Putamen (tissue), 1 donor: ENCODE results near the gene SMYD3.
"Not testable (repeated sequence)": the region's sequence is repeated elsewhere in the genome, so short reads cannot be mapped to it uniquely, and the experiment has no call there.

ENCODE experiments used
- DNase-seq: peaks from one replicate; pipeline ENCODE4 v3.0.0-alpha.2; 2016; ENCODE audit warnings: low spot score

SMYD3 gene

DNA sequence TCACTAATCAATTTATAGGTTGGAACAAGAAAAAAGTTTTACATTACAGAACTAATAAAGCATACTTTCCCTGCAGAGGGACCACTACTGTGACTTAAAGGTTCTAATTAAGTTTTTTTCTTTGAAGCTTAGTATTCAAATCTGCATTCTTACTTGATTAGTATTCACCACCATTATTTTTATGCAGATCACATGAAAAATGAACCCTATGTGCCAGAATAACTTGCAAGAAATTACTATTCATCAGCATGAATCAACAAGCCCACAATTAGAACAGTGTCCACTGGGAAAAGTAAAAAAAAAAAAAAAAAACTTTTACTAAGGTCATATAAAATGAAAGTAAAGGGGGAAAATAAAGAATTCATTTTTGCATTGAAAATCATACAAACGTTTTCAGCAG is 90.8 kb downstream of the SMYD3 start:
- DNase-seq: no peak

GRCh38 chr1:246415028-246415427 is 92.1 kb downstream of the SMYD3 start:
- DNase-seq: no peak

DNA sequence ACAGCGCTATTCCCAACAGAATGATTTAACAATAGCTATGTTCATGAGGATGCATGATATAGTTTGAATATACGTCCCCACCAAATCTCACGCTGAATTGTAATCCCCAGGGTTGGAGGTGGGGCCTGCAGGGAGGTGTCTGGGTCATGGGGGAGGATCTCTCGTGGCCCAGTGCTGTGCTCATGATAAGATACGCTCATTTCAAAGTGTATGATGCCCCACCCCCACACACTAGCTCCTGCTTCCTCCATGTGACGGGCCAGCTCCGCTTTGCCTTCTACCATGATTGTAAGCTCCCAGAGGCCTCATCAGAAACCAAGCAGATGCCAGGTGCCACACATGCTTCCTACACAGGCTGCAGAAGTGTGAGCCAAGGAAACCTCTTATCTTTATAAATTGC is 93.6 kb downstream of the SMYD3 start:
- no peak for DNase-seq

DNA sequence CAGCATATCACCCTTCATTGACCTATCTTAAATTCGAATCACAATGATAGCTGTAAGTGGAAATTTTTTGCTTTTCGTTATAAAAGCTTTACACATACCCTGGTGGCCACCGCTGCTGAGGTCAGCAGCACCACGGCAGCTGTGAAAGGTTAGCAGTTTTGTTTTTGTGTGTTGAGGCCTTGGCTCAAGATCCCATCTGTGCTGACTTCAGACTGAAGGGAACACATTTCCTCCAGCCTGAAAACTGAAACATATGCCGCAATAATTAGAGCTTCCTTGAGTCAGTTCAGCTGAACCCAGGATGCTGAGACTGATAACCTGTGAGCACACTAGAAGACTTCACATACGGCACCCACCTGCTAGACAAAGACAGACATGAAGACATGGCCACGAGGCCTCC is 103.0 kb downstream of the SMYD3 start:
- no peak for DNase-seq

DNA sequence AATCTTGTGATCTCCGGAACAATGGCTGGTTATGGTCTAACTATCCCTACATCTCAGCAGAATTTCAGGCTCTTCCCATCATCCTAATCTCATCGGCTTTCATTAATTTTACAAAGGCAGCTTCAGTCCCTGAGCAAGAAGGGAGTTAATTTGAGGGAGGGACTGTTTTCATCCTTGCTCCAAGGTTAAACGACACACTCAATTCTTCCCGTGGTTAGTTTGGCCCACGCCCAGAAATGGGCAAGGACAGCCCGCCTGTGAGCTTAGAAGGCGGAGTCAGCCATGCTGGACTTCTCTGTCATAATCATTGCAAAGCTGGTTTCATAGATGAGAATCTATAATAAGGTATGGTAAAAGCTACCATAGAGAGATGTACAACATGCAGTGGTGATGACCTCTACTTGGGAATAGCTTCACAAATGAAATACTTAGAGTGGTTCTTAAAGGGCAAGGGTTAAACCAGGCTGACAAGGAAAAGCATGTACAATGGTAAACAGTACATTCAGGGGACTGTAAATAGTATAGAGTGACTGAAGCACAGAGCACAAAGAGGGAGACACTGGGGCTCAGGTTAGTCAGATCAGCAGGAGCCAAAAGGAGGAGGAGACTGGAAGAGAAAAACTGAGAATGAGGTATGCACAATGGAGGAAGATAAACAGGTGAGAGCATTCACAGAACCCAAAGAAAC is 108.8 kb downstream of the SMYD3 start:
- DNase-seq: no peak

- no peak for DNase-seq
These were observed 110.0 kb downstream of the SMYD3 start for GRCh38 chr1:246397046-246397445.

- DNase-seq: no peak
These were observed 110.8 kb downstream of the SMYD3 start for GRCh38 chr1:246396322-246396721.

- no peak for DNase-seq
These were observed 113.0 kb downstream of the SMYD3 start for GRCh38 chr1:246394121-246394520.

DNA sequence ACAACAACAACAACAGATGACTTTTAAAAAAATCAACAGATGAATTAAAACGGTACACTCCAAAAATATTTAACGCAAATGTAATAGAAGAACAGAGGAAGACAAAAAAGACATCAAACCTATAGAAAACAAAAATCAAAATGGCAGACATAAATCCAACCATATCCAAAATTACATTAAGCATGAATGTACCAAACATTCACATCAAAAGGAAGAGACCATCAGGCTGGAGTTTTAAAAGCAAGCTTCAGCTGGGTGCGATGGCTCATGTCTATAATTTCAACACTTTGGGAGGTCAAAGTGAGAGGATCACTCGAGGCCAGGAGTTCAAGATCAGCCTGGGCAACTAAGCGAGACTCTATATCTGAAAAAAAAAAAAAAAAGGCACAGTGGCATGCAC is 116.2 kb downstream of the SMYD3 start:
- no peak for DNase-seq

DNA sequence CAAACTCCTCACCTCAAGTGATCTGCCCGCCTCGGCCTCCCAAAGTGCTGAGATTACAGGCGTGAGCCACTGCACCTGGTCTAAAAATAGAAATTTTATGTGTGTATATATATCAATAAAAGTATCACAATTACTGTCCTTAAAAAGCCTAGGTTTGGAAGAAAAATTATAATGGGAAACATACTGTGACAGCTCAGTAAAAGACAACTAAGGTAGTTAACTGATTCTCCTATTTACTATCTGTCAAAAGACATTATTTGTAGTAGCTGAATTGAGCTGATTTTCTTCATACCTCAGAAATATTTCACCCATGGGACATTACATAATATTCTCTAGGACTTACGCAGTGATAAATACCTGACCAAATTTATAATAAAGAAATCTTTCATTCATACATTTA is 122.5 kb downstream of the SMYD3 start:
- no peak for DNase-seq

GRCh38 chr1:246383791-246384190 is 123.3 kb downstream of the SMYD3 start:
- no peak for DNase-seq

- no peak for DNase-seq
These were observed 123.9 kb downstream of the SMYD3 start for GRCh38 chr1:246383239-246383589.

DNA sequence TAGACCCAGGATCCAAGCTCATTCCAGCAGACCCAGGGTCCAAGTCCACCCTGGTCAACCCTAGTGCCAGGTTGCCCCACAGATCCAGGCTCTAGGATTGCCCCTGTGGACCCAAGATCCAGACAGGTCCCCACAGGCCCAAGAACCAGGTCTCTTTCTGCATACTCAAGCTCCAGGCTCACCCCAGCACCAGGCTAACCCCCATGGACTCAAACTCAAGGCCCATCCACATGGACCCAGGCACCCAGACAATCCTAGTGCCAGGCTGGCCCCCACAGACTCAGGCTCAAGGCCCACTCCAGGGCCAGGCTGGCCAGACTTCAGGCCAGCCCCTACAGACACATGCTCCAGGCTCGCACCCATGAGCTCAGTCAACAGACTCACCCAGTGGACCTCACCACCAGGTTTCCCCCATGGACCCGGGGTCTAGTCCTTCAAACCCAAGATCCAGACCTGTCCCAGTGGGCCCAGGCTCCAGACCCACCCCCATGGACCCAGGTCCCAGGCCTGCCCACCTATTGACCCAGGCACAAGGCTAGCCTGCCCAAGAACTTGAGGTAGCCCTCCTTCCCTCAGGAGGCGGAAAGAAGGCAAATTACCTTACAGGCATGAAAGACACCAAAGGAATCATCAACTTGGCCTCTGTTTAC is 124.4 kb downstream of the SMYD3 start:
- DNase-seq: no peak

DNA sequence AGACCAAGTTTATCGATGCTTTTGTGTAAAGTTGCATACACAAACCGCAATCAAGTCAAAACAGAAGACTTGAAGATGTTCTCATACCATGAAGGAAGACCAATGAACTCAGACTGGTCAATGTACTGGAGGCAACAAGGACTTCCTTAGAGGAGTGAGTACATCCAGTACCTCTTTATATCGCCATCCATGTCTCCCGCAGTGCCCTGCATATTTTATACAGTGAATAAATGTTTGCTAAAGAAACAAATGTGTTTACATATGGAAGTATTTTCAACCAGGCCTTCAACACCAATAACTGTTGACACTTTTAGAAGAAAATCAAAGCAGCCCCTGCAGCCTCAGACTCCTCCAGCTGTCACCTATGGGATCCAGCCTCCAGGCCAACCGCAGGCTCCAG is 125.6 kb downstream of the SMYD3 start:
- no peak for DNase-seq

DNA sequence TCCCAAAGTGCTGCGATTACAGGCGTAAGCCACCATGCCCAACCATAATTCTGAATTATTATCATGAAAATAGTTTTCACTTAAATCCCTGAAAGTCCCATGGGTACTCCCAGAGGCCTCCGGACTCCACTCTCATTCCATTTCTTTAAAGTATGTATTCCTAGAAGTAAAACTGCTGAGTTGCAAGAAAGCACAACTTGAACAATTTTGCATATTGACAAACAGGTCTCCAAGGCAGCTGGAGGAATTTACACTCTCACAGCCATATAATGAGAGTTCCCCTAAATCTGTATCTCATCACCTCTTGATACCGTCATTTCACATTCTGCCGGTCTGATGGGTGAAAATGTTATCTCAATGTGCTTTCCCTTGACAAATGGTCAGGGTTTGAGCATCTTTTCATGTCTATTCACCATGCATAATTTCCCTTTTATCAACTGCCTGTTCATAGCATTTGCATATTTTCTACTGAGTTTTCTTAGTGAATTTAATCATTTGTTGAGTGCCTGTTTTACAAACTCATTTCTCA is 129.4 kb downstream of the SMYD3 start:
- no peak for DNase-seq

- no peak for DNase-seq
These were observed 133.1 kb downstream of the SMYD3 start for GRCh38 chr1:246373828-246374569.

DNA sequence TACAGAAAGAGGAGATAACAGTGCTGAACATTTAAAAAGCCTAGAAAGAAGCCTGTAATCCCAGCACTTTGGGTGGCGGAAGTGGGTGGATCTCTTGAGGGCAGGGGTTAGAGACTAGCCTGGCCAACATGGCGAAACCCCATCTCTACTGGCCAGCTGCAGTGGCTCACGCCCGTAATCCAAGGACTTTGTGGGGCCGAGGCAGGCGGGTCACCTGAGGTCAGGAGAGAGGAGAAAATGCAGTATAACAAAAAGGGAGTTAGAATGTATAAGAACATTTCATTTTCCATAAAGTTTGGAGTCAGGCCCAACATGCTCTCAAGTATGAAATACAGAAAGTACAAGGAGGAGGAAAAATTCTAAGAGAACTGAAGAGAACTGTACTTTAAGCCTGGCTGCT is 134.5 kb downstream of the SMYD3 start:
- DNase-seq: no peak

DNA sequence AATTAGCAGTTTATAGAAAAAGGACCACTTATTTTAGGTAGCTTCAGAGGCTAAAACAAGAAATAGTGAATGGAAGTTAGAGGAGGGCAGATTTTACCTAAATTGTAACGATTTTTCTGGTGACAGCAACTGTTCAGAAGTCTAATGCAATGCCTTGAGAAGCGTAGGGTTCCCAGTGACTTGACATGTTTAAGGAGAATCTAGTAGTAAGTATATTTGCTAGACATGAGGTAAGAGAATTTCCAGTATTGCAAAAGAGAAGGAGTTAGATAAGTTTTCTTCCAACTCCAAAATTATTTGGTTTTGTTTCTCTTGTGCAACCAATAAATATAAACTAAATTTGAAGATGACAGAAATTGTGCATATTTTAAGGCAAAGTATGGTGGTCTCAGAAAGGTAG is 140.0 kb downstream of the SMYD3 start:
- no peak for DNase-seq

DNA sequence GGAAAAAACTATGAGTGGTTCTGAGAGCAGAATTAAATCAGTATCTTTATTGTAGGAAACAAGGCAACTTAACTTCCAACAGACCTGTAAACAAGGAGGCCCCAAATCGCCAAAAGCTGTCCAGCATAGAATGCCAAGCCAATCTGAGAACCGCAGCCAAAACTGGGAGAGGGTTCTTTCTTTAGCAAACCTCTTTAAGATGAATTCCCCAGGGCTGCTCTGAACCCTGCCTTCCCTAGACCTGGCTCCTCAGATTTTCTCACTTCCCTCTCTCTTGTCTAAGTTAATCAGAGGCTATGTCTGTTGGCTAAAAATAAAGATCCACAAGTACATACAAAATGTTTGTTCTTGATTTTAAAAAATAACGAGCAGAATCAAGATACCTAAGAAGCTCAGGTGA is 141.4 kb downstream of the SMYD3 start:
- DNase-seq: no peak

DNA sequence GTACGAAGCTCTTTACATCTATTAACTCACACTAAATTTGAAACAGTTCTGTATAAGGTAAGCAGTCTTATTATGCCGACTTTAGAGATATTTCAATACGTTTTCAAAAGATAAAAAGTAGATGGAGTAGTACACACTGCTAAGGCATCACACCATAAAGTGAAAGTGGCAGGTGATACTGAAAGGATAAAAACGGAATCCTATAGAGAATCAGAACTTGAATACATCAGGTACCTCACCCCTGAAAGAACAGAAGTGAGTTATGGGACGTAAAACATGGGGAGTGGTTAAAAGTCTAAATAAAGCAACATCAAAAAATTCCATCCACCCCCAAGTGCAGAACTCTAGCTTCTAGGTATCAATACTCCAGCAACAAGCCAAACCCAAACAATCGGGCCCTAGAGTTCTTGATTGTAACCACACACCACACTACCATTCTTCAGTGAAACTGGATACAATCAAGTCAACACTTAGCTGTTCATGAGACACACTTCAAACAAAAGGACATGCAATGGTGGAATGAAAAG is 142.6 kb downstream of the SMYD3 start:
- no peak for DNase-seq

DNA sequence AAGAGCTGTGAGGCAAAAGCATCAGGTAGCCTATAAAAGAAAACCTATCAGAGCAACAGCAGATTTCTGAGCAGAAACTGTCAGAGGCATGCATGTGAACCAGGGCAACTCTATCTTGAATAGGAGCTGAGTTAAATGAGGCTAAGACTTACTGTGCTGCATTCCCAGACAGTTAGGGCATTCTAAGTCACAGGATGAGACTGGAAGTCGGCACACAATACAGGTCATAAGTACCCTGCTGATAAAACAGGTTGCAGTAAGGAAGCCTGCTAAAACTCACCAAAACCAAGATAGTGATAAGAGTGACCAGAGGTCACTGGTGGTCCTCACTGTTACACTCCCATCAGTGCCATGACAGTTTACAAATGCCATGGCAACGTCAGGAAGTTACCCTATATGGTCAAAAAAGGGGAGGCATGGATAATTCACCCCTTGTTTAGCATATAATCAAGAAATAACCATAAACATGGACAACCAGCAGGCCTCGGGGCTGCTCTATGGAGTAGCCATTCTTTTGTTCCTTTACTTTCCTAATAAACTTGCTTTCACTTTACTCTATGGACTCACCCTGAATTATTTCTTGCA is 150.0 kb downstream of the SMYD3 start:
- DNase-seq: not testable (repeated sequence)

- no peak for DNase-seq
These were observed 151.5 kb downstream of the SMYD3 start for GRCh38 chr1:246355411-246356230.
